GM19023 (cell line): Measurements from ENCODE around the gene EN2.

Experiments used
- ATAC-seq: cut with Tn5 transposase; IDR thresholded peaks from one replicate; pipeline ENCODE4 v1.9.1; 2021; ENCODE audit warnings: mild to moderate bottlenecking, moderate library complexity; ENCODE audit not compliant: unreplicated experiment

The EN2 gene

DNA sequence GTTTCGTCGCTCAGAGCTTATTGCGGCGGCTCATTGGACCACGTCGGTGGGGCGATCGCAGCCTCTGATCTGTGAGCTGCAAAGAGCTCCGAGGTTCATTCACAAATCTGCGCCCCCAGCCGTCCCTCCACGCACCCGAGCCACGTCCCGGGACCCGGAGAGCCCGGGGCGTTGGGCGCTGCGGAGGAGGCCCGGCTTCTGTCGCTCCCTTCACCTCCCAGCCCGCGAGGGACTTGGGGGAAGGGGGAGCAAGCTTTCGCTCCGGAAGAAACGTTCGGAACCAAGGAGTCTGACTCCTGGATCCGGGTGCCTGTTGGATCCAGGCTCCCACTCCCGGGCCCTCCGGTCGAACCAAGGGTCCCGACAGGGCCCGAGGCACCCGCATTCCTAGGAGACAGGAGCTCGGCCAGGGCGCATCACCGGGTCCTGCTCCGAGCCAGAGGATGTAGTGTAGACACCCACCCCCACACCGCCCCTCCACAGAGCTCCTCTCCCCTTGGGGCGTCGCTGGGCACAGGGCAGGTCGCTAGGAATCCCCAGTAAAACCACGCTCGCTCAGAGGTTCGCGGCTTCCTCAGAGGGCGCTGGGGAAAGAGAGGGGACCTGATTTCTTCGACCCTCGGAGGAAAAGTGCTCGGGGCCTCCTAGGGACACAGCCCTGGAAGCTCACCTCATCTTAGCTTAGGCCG is 7.9 kb upstream of the EN2 start:
- no peak for ATAC-seq

DNA sequence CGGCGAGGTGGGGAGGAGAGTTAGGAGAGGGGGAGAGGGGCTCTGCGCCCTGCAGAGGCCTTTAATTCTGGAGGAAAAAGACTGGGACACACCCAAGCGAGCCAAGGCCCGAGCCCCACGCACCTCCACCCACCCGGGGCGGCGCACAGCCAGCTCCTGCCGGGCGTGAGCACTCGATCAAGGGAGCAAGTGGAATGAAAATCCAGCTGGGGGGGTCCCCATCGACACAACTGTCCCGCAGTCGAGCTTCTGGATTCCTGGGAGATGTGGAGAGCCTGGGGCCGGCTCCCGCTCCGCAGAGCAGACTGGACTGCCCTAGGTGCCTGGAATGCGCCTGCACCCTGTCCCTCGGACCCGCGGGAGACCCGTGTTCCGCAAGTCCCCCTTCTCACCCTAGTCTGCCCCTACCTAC is 7.4 kb upstream of the EN2 start:
- no peak for ATAC-seq

DNA sequence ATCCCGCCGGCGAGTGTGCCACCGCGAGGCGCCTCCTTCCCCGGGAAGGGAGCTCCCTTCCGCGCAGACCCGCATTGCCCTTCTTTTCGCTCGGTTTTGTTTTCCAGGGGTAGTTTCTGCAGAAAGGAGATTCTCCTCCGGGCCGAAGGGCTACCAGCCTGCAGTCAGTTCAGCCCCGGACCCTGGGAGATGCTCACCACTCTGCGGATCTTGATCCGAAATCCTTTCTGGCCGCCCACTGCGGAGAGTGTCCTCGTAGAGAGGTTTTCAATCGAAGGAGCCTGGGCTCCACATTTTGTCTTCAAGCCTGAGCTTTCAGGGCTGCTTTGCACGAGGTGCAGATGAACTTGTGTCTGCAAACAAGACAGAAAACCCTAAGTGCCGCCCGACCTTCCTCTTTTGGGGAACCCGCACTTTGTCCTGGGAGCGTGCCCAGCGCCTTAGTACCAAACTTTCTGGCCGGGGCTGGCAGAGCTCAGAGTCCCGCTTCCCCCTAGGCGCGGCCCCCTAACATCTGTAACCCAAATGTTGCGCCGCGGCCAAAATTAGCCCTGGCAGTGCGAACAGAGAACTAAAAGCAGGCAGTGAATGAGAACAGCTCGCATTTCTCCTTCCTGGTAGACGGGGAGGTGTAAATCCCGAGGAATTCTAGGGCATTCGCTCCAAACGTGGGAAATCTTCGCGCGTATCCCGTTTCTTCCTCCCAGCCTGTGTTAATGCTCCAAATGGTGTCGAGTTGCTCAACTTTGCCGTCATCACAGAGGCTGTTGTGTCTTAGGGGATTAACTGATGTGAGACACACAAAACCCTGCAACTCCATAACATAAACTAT is 6.7 kb upstream of the EN2 start:
- ATAC-seq = no peak

DNA sequence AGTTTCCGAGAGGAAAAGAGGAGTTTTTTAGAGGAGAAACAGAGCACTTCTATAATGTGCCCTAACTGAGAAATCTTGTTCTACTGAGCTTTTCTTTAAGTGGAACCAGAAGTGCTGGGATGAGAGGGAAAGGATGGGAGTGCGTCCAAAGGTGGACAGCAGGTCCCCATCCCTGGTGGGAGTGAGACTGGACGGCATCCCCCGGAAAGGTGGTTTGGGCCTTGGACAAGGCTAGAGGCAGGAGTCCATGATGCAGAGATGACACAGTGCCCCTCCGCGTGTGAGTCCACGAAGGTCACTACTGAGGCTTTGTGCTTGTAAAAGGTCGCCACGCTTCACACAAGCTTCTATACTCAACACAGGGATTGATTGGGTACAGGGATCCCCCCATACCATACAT is 6.1 kb upstream of the EN2 start:
- no peak for ATAC-seq

DNA sequence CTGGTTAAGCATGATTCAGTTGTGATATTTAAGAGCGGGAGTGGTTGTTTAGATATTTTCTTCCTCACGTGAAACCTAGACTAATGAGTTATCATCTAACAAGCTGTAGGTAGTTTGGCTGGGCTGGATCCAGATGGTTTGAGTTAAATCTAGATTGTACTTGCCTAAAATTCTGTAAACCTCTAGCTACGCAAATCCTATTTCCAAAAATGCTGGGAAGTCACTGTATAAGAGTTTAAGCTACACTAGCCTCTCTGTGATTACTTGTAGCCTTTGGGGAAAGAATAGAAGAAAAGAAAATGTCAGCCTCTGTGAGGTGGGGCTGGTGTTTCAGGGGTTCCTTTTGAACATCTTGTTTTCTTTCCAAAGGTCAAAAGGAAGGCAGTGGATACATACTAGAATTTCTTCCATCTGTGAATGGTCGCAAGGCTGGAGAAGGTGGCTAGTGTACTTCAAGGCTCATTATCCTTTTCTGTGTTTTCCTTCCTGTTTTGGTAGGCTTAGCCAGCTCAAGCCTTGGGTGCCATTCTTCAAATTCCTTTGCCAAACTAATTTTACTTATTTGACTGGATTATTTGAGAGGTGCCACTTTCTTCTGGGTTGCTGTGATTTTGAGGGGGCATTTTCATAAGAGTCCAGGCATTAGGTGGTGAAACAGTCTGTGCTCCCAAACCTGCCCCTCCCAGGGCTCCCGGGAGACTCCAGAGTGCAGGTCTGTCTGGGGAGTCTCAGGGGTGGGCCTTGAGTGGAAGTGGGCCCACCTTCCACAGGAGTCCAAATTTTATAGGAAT is 5.2 kb upstream of the EN2 start:
- ATAC-seq = no peak

DNA sequence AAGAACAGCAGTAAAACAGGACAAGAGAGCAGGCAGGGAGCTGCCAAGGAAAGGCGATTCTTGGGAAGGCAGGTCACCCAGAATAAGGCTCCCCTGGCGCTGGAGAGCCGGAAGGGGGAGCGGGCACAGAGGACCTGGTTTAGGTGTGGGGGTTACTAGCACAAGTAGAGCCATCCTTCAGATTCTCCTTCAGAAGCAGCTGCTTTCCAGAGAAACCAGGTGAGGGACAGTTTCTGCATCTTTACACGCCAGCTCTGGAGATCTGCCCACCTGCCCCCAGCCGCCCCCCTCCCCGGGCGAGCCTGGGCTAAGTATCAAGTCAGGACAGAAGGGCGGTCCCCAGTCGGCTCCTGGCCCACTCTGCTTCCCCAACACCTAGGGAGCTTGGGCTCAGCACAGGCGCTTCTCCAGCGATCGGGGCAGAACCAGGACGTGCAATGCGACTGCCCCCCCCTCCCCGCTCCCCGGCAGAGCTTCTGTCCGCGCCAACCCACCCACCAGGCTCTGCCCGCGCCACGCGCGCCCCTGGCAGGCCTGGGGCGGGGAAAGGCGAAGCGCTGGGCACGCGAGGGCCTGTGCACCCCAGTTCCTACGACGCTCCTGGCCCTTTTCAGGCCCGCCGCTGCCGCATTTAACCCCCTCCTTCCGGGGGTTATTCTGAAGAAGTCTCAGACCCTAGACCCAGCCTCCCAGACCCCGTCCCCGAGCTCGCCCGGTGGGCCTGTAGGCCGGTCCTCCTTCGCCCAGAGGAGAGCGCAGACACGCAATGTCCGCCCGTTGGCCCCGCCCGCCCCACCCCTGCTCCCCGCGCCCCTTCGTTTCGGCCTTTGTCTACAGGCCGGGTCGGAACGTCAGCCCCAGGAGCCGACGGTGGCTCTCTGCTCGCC is 4.4 kb upstream of the EN2 start:
- no peak for ATAC-seq

DNA sequence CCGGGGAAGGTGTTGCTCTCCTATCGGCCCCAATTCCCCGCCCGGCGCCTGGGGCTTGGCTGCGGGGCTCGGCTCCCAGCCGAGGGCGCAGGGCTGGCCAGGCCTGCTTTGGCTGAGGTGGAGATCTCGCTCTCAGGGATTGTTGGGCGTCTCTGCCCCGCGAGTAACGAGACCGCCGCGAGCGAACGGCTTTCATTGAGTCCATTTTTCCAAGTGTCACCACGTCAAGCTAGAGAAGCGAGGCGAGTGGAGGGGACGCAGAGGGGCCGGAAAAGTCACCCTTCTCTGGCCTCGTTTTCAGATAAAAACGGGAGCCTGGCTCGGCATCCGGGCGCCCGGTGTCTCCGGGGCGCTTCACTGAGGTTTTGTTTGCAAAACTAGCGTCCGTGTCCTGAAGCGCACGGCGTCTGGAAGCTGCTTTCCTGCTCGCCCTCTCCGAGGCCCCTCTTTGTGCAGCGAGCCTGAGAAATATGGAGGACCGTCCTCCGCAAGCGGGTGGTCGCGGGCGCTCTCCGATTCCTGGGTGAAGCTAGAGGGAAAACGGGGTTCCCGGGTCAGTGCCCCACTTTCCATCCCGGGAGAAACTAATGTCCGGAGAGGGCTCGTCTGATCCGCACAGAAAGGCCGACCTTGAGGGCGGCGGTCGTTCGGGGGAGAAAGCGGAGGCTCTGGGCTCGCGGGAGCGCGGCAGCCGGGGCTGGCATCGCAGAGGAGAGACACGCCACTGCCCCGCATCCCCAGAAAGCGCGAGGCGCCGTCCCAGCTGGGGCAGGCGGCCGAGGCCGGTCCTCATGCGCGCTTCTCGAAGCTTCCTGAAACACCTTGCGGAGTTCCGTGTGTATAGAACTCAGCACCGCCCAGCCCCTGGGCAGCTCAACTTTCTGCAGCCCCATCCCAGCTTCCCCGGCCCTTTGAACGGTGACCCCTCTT is 3.5 kb upstream of the EN2 start:
- ATAC-seq = no peak

DNA sequence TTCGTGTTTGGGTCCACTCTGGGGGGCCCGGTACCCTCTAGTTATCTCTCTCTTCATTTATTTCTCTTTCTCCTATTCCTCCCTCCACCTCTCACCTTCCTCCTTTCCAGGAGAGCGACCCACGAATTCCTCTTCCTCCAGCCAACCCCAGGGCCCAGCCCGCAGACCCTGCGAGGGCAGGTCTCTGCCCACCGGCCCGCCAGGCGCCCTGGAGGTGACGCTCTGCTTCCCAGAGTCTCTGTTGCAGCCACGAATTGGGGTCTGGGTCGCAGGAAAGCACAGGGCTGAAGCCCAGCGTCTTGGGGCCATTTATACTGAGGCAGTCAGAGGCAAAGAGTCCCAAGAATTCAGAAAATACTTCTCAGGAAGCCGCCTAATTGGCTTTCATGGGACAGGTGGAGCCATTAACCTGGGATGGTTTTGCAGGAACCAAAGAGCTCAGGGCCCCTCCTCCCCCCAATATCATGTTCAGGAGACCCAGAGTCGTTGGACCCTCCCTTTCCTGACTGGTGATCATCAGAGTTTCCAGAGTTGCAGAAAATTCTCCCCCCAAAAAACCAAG is 2.7 kb upstream of the EN2 start:
- no peak for ATAC-seq

DNA sequence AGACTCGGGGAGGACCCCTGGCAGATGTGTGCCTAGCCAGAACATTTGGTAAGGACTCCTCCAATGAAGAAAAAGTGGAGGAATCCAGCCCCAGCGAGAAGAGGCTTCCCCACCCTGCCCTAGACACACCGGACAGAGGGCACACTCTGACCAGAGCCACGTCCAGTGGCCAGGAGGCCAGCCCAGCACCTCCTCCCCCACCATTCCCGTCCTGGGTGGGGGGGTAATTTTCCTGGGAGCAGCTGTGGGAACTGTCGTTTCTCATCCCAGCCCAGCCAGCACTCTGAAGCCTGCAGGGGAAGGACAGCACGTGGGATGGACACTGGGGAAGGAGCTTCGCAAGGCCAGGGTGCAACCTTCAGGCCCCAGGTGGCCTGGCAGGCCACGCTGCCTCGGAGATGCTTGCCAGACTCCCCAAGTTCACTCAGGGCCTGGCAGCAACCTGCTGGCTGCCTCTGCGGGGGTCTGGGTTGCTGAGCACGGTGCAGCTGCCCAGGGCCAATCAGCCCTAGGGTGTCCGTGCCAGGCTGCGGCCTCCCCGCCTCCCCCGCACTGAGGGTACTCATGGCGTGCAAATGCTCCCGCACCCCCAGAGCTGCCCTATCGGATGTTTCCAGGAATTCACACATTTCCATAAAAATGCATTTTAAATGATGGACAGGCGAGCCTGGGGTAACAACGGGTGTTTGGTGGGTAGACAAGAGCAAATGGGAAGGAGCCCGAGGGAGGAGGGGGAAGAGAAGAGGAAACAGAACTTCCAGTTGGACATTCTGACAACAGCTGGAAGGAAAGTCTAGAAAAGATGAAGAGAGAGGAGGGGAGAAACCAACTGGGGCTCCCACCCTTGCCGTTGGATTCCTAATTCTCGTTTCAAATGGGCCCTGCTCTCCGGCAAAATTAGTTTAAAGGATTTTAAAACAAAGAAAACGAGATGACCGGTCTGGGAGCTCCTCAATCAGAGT is 1.9 kb upstream of the EN2 start:
- ATAC-seq = no peak

DNA sequence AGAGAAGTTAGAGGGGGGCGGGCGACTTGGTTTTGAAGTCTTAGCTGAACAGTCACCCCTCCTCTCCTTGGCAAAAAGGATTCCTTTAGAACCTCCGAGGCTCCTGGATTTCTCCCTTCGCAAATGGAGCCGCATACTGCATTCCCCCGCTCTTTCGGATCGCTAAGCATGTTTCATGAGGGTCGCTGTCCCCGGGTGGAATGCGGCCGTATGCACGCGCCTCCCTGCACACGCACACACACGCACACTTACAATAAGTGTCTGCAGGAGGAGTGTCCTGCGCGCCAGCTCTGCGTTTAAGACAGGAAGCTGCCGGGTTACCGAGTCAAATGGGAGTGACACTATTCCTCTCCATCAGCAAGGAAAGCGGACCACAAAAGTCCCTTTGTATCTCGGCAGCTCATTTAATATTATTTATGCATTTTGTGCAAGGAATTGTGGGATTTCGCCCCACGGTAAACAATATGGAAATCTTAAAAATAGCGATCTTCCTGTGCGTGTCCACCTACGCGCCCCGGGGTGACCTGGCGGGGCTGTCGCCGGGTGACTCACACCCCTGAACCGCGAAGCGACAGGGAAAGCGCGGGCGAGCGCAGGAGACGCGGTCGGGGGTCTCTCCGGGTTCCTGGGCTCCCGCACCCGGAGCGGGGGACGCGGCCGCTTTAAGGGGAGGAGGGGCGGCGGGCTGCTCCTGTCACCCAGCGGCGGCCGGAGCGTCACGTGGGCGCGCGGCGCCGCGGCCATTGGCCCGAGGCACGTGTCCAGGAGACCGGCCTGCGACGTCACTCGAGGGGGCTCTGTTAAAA is 988 bp upstream of the EN2 start:
- no peak for ATAC-seq

DNA sequence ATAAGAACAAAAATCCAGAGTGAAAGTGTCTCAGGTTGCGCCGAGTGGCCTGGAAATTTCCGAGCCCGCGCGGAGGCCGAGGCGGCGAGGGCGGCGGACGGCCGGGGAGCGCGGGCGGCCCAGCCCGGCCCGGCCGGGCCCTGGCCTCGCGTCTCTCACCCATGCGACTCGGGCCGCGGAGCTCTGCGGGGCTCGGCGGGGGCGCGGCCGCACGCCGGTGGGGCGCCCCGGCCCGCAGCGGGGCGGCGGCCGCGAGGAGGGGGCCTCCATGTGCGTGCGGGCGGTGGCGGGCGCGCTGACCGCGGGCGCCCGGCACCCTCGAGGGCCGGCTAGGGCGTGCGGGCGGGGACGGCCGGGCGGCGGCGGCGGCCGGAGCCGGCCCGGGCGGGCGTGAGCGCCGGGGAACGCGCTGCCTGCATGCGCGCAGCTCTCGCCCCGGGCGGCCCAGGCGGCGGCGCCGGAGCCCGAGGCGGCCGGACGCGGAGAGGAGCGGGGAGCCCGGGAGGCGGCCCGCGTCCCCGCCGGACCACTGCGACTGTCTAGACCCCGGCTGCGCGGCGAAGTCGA is 302 bp upstream of the EN2 start:
- no peak for ATAC-seq

DNA sequence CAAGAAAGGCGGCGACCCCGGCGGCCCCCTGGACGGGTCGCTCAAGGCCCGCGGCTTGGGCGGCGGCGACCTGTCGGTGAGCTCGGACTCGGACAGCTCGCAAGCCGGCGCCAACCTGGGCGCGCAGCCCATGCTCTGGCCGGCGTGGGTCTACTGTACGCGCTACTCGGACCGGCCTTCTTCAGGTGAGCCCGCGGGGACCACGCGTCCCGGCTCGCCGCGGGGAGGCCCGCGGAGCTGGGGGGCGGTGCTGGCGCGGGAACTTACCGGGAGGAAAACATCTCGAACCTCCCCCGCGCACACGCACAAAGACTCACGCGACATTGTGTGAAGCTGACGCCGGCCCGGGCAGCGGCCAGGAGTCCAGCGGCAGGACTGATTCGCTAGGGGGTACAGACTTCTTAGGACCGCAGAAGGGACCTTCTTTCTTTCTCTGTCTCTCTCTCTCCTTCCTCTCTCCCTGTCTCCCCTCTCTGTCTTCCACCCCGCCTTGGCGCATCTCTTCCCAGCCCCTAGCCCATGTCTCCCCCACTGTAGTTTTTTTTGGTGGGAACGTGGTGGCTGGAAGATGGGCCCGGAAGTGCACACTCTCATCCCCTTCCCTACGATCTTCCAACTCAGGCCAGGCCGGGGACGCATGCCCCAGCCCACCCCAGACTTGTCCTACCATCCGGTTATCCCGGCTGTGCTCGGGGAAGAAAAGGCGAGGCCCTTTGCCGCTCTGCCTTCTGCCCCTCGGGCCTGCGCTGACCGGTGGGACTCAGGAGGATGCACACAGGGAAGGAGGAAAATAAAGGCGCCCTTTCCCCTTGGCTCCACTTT is 1.2 kb downstream of the EN2 start:
- no peak for ATAC-seq

DNA sequence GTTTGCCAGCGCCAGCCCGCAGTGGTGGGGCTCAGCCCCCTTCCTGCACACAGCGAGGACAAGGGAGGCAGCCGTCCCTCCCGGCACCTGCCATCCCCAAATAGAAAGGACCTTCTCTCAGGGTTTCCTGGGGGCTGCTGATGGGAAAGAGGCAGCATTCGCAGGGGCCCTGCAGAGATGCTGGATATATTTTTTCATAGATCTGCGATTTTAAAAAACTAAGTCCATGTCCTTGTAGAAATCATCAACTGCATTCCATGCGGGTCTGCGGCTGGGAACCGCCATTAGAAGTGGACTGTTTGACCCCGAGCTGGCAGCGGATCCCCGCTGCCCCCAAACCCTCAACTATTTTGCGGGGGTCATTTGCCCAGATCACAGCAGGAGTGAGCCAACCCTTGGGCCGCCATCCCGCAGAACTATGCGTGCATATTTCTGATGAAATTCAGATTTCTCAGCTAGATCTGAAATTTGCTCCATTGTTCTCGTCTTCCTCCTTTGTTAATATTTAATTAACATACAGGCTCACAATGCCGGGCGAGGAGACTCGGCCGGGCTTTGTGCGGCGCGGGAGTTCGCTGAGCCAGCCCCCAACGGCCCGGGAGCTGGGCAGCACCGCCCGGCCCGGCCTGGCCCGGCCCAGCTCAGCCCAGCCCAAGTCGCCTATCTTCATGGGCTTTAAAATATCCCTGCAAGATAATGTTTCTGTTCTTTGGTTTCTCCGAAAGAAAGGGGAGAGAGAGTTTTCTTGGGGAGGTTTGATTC is 2.0 kb downstream of the EN2 start:
- ATAC-seq = no peak

DNA sequence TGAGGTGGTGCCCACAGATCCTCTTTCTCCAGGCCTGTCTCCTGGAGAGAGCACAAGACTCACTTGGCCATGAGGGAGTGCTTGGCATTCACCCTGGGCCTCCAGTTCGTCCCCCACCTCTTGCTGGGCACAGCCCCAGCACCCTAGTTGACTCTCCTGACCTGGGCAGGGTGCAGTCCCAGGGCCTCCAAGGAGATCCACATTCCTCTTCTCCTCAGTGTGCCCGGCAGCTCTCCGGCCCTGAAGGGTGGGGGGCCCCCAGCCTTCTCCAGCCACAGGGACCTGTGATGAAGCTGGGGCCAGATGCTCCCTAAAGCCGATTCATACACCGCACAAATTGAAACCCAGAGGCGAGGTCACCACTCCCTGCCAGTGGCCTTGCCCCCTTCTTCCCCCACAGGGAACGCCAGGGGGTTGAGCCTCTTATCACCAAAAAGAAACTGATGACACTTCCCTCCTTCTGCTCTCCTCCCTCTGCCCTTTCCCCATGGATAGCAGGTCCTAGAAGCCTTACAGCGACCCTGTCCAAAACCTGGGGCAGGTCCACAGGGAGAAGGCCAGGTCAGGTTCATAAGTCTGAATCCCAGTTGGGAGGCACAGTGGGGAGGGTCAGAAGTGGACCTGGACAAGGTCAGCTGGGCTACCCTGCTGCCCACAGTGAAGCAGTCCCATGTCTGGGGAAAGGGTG is 3.1 kb downstream of the EN2 start:
- no peak for ATAC-seq

DNA sequence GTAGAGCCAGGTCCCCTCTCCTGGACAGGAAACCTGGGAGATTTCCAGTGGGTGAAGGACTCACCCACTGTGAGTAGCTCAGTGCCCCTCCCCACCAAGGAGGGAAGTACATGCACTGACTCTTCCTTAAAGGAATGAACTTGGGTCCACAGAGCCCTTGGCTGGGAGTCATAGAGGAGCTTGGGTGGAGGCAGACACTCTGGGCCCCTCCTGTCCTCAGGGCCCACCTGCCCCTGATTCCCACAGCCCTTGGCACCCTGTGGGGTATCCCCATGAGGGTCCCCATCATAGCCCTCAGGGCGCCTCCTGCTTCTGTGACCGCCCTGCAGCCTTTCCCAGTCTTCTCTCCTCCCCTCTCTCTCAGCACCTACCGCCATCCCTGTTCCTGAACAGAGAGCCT is 3.7 kb downstream of the EN2 start:
- no peak for ATAC-seq
